HG02943 (cell line): ENCODE results near the gene DPY30.
A peak's percentile ranks its signal among the peaks of the same experiment; 100 is the strongest.

Source experiments
- ATAC-seq: cut with Tn5 transposase; IDR thresholded peaks from one replicate; pipeline ENCODE4 v1.9.1; 2021; ENCODE audit warnings: mild to moderate bottlenecking, low read depth, moderate library complexity; ENCODE audit not compliant: unreplicated experiment

DPY30 gene

DNA sequence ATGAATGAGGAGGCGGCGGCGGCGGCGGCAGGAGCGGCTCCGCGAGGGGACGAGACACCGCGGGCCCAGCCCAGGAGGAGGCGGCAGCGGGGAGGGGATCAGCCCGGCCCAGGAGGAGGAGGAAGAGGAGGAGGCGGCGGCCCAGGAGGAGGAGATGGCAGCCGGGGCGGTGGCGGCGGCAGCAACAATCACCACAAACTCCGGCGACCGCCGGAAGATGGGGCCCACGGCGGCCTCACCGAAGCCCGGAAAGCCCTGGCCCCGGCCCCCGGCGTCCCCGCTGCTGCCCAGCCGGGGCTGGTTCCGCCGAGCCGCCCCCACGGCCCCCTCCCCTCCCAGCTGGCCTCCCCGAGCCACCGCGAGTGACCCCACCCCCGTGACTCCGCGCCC is 29.3 kb downstream of the DPY30 start:
- peak; percentile 53 for ATAC-seq

DNA sequence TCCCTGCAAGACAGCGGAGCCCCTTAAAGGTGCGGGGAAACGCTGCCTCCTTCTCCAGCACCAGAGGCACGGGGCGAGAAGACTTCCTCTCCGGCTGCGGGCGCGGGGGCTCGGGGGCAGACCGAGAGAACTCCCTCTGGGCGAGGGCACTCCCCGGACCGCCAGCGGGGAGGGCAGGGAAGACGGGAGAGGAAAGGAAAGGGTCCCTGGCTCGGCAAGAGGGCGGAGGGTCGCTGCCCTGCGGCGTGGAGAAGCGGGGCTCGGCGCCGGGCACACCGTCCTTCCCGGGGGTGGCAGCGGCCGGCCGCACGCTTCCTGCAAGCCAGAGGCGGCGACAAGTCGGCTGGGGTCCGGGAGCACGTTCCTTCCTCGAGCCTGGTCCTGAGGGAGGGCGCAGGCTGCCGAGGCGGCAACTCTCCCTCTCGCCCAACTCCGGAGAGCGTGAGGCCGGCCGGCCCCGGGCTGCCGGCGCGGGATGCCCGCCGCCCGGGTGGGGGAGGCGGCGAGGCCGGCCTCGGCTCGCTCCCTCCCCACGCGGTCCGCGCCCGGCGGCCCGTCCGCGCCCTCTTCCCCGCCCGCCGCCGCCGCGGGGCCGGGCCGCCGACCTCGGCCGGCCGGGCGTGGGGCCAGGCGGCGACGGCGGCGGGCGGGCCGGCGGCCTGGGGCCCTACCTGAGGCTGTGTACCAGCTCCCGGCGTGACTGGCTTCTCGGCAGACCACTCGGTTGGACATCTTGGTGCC is 29.9 kb downstream of the DPY30 start:
- ATAC-seq = peak; percentile 12

DNA sequence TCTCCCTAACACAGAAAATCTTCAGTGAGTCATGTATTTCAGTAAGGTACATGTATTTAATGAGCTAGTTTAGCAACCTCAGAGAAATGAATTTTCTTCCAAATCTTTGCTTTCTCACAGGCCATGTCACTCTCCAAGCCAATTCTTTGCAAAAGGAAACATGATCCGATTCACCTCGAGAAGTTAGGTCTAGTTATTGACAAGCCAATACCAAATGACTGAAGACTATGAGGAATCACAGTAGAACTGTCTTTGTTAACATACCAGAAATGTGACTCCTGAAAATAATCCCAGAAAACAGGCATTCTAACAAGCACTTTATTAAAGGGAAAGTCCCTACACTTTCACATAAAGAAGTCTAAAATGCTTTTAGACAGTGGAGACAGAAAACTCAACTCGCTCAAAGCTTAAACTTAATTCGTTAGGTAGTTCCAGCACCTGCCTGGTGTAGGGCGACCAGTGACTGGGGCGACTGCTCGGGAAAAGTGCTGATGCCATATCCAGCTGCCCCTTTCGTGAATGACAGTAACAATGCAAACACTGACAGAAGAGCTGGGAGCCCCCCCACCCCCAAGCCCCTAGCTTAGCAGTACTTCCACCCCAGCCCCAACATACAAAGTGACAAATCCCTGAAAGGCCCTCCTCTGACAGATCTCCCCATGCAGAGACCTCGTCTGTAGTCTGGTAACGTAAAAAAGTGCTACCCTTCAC is 30.6 kb downstream of the DPY30 start:
- no peak for ATAC-seq

DNA sequence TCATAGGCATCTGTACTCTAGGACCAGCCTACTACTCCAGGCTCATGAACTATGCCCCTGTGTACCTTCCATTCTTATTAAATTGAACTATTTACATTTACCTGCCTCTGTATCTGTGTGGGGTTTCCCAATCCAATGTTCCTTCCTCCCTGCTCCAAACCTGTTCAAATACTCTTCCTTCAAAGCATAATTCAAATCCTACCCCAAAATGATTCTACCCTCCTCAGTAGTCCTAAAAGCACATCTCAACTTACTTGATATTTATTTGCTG is 32.5 kb downstream of the DPY30 start:
- no peak for ATAC-seq

DNA sequence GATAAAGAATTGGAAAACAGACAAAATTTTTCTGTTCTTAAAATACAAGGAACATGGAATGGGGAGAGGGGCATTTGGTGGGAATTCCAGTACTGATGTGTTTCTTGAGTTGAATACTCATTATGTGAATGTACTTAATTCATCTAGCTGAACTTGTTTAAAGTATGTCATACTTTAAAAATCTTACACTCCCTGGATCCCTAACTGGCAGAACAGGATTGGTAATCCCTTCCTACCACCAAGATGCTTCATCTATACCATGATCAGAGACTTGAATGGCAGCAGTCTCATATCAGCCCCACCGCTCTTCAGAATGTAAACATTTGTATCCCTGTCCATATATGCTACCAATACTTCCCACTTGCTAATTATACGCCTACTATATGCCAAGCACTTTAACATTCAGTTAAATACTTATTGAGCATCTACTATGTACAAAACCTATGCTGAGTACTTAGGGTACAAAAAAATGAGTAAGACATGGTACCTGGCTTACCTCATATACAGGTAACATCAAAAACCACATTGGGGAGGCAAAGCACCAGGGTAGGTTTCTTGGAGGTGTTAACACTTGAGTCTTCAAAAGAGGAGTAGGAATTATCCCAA is 34.1 kb downstream of the DPY30 start:
- ATAC-seq = no peak

DNA sequence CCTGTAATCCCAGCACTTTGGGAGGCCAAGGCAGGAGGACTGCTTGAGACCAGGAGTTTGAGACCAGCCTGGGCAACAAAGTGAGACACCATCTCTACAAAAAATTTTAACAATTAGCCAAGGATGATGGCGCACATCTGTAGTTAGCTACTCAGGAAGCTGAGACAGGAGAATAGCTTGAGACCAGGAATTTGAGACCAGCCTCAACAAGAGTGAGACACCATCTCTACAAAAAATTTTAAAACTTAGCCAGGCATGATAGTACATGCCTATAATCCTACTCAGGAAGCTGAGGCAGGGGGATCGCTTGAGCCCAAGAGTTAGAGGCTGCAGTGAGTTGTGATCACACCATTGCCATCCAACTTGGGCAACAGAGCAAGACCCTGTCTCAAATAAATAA is 35.8 kb downstream of the DPY30 start:
- no peak for ATAC-seq

DNA sequence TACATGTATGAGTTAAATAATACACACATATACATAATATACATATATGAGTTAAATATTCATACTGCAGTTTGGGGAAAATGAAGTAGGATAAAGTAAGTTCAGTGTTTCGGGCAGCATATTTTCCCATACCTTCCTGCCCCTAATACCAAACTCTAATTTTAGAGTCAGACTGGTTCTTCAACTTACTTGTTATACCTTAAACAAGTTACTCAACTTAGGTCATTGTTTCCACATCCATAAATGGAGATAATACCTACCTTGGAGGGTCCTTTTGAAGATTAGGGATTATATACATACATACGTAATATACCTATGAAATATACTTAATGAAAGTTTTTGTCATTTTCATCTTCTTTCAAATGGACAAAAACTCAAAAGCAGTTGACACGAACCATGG is 37.2 kb downstream of the DPY30 start:
- no peak for ATAC-seq

DNA sequence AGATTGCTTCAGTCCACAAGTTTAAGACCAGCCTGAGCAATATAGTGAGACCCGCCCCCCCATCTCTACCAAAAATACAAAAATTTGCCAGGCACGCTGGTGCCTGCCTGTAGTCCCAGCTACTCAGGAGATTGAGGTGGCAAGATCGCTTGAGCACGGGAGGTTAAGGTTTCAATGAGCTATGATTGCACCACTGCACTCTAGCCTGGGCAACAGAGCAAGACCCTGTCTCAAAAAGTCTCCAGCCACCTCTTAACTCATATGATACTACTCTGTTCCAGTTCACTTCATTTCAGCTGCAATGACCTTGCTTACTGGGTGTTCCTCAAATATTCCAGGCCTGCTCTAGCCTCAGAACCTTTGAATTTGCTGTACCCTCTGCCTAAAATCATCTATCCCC is 40.2 kb downstream of the DPY30 start:
- ATAC-seq = no peak

DNA sequence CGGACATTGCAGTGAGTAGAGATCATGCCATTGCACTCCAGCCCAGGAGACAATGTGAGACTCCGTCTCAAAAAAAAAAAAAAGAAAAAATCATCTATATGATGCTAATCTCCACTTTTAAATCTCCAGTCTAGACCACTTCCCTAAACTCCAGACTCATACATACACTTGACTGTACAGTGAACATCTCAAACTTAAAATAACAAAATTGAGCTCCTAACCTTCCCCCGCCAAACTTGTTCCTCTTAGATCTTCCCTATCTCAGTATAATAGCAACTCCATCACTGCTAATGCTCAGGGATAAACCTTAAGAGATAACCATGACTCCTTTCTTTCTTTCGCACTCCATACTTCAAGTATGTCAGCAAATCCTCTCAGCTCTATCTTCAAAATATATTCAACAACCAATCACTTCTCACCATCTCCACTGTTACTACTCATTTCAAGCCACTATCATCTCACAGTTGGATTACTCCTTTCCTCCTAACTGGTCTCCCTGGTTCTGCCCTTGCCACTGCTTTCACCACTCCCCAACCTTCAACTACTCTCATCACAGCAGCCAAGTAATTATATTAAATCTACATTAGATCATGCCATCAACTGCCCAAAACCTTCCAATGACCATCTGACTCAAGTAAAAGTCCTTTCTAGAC is 40.7 kb downstream of the DPY30 start:
- ATAC-seq = no peak

DNA sequence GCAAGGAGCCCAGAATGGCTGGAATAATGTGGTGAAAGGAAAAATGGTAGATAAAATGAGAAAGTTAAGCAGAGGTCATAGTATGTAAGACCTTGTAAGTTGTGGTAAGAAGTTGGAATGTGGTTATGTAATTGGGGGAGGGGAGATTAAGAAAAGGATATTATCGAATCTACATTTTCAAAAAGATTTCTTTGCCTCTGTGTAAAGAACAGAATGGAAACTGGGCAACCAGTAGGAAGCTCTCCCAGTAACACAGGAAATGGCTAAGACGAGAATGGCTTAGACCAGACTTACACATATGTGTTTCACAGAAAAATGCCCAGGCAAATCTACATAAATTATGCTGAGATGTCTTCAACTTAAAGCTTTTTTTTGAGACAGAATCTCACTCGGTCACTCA is 42.0 kb downstream of the DPY30 start:
- no peak for ATAC-seq

DNA sequence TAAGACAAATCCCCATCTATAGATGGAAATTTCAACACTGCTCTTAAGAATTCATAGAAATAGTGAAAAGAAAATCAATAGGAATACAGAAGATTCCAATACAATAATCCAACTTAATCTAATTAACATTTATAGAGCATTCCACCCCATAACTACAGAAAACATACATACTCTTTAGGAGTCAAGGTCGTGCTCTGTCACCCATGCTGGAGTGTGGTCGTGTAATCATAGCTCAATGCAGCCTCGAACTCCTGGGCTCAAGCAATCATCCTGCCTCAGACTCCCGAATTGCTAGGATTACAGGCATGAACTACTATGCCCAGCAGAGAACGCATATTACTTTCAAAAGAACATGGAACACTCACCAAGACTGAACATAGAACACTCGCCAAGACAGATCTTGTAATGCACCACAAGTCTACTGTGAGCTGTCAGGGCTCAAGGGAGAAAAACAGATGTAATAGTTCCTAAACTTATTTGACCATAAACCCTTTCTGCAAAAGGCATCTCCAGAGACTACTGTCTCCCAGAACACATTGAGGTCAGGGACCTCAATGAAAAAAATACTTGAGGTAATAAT is 42.9 kb downstream of the DPY30 start:
- ATAC-seq = no peak

DNA sequence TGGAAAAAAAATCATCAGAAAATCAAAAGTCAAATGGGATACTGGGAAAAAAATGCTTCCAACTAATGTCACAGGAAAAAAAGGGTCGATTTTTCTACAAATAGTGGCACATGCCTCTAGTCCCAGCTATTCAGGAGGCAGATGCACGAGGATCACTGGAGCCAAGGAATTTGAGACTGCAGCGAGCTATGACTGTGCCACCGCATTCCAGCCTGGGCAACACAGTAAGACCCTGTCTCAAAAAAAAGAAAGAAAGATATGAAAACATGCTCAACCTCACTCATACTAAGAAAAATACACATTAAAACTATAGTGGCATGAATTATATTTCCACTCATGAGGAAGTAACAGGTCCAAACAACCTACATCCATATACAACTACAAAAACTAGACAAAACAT is 46.7 kb downstream of the DPY30 start:
- ATAC-seq = no peak

DNA sequence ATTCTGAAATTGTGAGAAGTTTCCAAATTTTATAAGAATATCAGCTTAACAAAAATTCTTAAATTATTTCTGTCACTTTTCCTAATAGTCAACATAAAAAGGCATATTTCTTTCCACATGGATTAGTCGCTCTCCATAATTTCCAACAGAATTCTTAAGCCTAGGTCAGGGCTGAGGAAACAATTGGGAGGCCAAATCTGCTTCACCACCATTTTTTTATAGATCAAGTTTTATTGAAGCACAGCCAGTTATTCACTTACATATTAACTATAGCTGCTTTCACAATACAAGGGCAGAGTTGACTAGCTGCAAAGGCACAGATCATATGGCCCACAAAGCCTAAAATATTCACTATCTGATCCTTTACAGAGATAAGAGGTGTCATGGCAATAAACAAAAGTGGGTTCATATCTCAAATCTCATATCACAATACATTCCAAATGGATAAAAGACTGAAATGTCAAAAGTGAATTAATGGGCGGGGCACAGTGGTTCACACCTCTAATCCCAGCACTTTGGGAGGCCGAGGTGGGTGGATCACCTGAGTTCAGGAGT is 47.5 kb downstream of the DPY30 start:
- ATAC-seq = no peak

DNA sequence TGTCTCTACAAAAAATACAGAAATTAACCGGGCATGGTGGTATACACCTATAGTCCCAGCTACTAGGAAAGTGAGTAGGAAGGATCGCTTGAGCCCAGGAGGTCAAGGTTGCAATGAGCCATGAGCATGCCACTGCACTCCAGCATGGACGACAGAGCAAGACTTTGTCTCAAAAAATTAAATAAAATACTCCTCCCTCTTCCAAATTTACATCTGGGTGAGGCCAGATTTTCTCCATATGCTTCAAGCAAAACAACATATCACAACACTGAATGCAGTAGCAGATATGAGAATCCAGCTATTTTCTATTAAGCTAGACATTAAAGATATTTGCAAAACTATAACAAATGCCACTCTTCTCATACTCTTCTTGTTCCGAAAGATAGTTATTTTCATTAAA is 49.7 kb downstream of the DPY30 start:
- ATAC-seq = no peak

DNA sequence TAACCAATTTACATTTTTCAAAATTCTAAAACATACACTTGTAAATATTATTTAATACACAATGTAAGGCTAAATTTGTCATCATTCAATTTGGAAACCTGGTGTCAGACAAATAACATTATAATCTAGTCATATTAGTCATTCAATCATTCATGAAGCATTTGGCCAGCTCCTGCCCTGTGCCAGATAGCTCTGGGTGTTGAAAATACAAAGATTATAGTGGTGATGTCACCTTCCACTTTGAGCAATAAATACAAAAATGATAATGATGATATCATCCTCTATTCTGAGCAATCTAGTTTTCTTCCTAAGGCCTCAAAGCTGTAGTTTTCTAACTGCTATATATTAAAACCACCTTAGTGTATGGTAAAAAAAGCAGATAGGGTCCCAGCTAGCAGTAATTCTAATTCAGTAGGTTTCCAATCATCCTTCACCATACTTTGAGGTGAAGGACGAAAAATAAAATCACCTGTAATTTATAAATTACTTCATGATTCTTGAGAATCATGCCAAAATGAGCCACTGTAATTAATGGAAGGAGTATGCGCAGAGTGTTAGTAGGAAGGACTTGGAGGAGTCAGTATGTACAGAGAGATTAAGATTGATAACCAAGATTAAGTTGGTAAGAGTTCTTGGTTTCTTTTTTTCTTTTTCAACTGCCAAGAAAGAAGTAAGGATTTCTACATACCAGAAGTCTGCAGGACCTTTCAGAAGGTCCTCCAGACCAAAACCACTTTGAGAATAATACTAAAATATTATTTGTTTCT is 52.0 kb downstream of the DPY30 start:
- no peak for ATAC-seq

DNA sequence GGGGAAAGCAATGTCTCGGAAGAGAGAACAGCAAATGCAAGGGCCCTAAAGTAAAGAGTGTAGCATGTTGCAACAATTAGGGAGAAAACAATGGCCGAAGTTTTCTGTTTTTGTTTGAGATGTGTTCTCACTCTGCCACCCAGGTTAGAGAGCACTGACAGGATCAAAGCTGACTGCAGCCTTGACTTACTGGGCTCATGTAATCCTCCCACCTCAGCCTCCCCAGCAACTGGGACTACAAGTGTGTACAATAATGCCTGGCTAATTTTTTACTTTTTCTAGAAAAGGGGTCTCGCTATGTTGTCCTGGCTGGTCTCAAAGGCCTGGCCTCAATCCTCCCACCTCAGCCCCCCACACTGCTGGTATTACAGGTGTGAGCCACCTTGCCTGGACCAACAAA is 52.7 kb downstream of the DPY30 start:
- no peak for ATAC-seq

DNA sequence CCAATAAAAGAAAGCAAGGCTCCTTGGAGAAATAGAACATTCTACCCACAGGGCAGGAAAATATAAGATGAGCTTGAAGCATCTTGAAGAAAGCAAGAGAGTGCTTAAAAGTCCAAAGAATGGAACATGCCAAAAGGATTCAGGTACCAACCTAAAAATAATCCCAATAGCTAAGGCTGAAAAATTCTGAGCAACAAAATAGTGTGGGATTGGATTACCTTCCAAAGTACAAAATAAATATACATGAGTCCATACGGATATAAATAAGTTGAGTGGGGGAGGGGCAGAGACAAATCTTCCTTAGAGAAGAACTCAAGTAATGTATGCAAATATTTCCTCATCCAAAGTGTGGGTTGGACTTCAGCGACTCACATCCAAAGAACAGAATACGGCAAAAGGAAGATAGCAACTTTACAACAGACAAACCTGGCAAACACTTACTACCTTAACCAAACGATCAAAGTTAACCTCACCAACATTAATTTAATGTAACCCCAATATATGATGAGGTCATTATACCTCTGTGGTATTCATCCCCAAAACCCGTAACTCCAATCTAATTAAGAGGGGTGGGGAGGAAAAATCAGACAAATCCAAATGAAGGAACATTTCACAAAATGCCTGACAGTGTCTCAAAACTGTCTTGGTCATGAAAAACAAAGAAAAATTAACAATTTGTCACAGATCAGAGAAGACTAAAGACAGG is 55.7 kb downstream of the DPY30 start:
- ATAC-seq = no peak

DNA sequence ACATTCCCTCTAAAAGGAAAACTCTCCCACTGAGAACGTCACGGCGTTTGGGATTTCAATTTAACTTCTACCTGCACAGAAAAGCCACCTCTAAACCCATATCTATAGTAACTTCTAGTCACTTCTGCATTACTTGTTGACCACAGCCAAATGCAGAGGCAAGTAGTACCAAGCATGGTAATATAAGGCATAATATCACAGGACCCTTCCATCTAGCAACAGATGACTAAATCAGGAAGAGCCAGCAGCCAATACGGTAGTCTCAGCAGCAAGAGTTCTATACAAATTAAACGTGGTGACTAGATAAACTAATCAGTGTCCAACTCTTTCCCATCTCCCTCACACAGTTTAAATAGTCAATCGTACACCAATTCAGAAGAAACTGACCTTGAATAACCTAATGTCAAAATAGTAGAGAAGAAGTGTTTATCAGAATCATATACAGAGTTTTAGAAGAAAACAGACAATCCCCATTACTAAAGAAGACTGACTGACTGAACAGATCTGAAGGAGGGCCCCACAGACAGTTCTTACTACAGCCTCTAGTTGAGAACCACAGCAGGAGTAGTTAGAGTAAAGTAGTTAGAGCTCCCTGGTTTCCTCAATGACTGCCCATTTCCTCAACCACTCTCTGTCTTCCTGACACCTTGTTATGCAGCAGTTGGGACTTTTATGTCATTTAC is 58.8 kb downstream of the DPY30 start:
- peak; percentile 90 for ATAC-seq

DNA sequence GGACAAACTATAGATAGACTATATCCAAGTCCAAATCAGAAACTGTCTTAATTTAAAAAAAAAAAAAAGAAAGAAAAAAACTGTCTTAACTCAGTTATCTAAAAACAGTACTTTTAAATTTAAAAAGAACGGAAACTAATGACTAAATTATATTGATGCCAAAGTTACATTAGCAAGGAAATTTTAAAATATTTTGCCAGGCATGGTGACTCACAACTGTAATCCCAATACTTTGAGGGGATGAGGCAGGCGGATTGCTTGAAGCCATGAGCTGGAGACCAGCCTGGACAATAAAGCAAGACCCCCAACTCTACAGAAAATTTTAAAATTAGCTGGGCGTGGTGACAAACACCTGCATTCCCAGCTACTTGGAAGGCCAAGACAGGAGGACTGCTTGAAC is 59.6 kb downstream of the DPY30 start:
- no peak for ATAC-seq
